Caco-2 (cell line): ENCODE results near the gene PEX5. TPM values are rescaled to one million over a fixed set of nuclear protein-coding genes. Genes with fewer than 3 reads are reported as not detected.

Source experiments
- BruUV-seq: library from RNA; stranded (reverse); fragments of 400-500 nt; replicated peaks from 2 replicates; lab custom pipeline; 2021; lab: Mats Ljungman, UMichigan
- CTCF ChIA-PET: fragments of 300-600 bp; sonication (Branson Sonifier 250); formaldehyde crosslinking; loops from one replicate; lab custom pipeline; 2022; ENCODE audit warnings: antibody characterized with exemption; lab: Charles Lee
- POLR2A ChIA-PET: fragments of 300-600 bp; sonication (Branson Sonifier 250); formaldehyde crosslinking; loops from one replicate; lab custom pipeline; 2022; ENCODE audit warnings: antibody characterized with exemption; lab: Charles Lee
- DNase-seq, 2 experiments: peaks; one replicate each; pipeline versions ENCODE4 v3.0.0 to v3.0.0-alpha.2; 2020 to 2022
- H3K27me3 ChIP-seq: replicated peaks from 2 replicates; pipeline ENCODE4 v1.6.0; 2011; ENCODE audit warnings: low read length; ENCODE audit not compliant: control insufficient read depth, insufficient read depth
- H3K36me3 ChIP-seq: 2 replicates; pipeline ENCODE4 v1.5.1; 2011; ENCODE audit warnings: low read length; ENCODE audit not compliant: control insufficient read depth, insufficient read depth
- H3K4me1 ChIP-seq: fragments of 250-450 bp; sonication (Bioruptor Pico); 2 replicates; pipeline ENCODE4 v1.5.1; 2020; ENCODE audit warnings: mild to moderate bottlenecking
- H3K4me3 ChIP-seq: 2 replicates; pipeline ENCODE4 v1.5.1; 2011; ENCODE audit warnings: low read depth, mild to moderate bottlenecking, control low read depth, low read length
- H3K9me3 ChIP-seq: fragments of 250-450 bp; sonication (Bioruptor Pico); 2 replicates; pipeline ENCODE4 v1.5.1; 2020; ENCODE audit warnings: mild to moderate bottlenecking, moderate library complexity
- H3K27ac Mint-ChIP-seq: one replicate; pipeline ENCODE4 v1.8.0; 2022; ENCODE audit warnings: mixed read lengths; ENCODE audit not compliant: unreplicated experiment
- H3K27me3 Mint-ChIP-seq: one replicate; pipeline ENCODE4 v1.8.0; 2022; ENCODE audit warnings: mixed read lengths; ENCODE audit not compliant: insufficient read depth, unreplicated experiment
- H3K36me3 Mint-ChIP-seq: one replicate; pipeline ENCODE4 v1.8.0; 2022; ENCODE audit warnings: mild to moderate bottlenecking, mixed read lengths; ENCODE audit not compliant: insufficient read depth, unreplicated experiment
- H3K4me1 Mint-ChIP-seq: one replicate; pipeline ENCODE4 v1.8.0; 2022; ENCODE audit warnings: low read depth, mixed read lengths; ENCODE audit not compliant: unreplicated experiment
- H3K4me3 Mint-ChIP-seq: one replicate; pipeline ENCODE4 v1.8.0; 2022; ENCODE audit warnings: mild to moderate bottlenecking, moderate library complexity, mixed read lengths; ENCODE audit not compliant: unreplicated experiment
- H3K9me3 Mint-ChIP-seq: one replicate; pipeline ENCODE4 v1.8.0; 2022; ENCODE audit warnings: mixed read lengths; ENCODE audit not compliant: unreplicated experiment
- CTCF ChIP-seq, 2 experiments: fragments of 200-600 bp in 1 of 2; IDR thresholded peaks; 1 replicate in 1 of 2; 2 replicates in 1 of 2; pipeline versions ENCODE4 v1.5.1 to v1.8.0; 2011 to 2022; ENCODE audit warnings: antibody characterized with exemption in 1 of 2, control low read depth in 1 of 2, inconsistent platforms in 1 of 2, low read depth in 1 of 2, low read length in 1 of 2, mild to moderate bottlenecking in 1 of 2, moderate library complexity in 1 of 2; ENCODE audit not compliant: insufficient read depth in 1 of 2, severe bottlenecking in 1 of 2, unreplicated experiment in 1 of 2
- intact Hi-C: fragments of 100-400 bp; cut with micrococcal nuclease; formaldehyde crosslinking; loops from one replicate; pipeline ENCODE4 v1.10.0; 2022; ENCODE audit not compliant: unreplicated experiment
- total RNA-seq: library from RNA; stranded (reverse); gene quantifications from 2 replicates; pipeline ENCODE4 v1.2.3, GENCODE V29; 2022

The PEX5 gene
- total RNA-seq, 1 experiment from 2014 or later: 74.5 TPM

- intact Hi-C loops: no loop called here
- Mint-ChIP-seq H3K9me3 (no peaks in the 10 kb centered on the region), H3K27me3 (peaks cover 13% of the 10 kb centered on the region), H3K36me3 (no peaks in the 10 kb centered on the region), H3K4me3 (no peak overlapping the region), H3K27ac (no peak overlapping the region), H3K4me1 (no peaks in the 10 kb centered on the region)
- Histone ChIP-seq H3K9me3 (no peaks in the 10 kb centered on the region; the same call in 1 of the 2 replicates), H3K4me3 (no peak overlapping the region), H3K36me3 (no peaks in the 10 kb centered on the region), H3K4me1 (no peaks in the 10 kb centered on the region), H3K27me3 (no peaks in the 10 kb centered on the region)
- ChIA-PET CTCF (no interaction called here), POLR2A (no interaction called here)
- no peak for TF ChIP-seq CTCF (IDR thresholded peaks at IDR 0.05; ENCODE audit: insufficient read depth in 1 of 2, low read depth in 1 of 2, low read length in 1 of 2, severe bottlenecking in 1 of 2, unreplicated experiment in 1 of 2)
- BruUV-seq: no TSS peak
- no peak for DNase-seq
These were observed 69.6 kb downstream of the PEX5 start for GRCh38 chr12:7259060-7259459.

Other genes with a start within 250 kb of the PEX5 start
- gene RNU7-1, start 245.9 kb upstream of the PEX5 start, total RNA-seq: not detected in 2 replicates
- gene C12orf57, start 245.7 kb upstream of the PEX5 start, total RNA-seq: 111 TPM in 2 replicates
- 43.9 and 54.8 TPM in 2 replicates for gene PTPN6, start 238.3 kb upstream of the PEX5 start, total RNA-seq
- 411 and 479 TPM in 2 replicates for gene PHB2, start 219.0 kb upstream of the PEX5 start, total RNA-seq
- gene EMG1, start 218.8 kb upstream of the PEX5 start, total RNA-seq: 149 and 161 TPM in 2 replicates
- 142 and 155 TPM in 2 replicates for gene LPCAT3, start 171.2 kb upstream of the PEX5 start, total RNA-seq
- gene C1S, start 129.0 kb upstream of the PEX5 start, total RNA-seq: 5.3 and 6.1 TPM in 2 replicates
- gene C1R, start 97.2 kb upstream of the PEX5 start, total RNA-seq: 3.9 and 4.2 TPM in 2 replicates
- 38.7 and 40.2 TPM in 2 replicates for gene C1RL, start 80.5 kb upstream of the PEX5 start, total RNA-seq
- gene RBP5, start 60.8 kb upstream of the PEX5 start, total RNA-seq: 0.86 and 1.8 TPM in 2 replicates
- 40.2 and 44.3 TPM in 2 replicates for gene CLSTN3, start 59.3 kb upstream of the PEX5 start, total RNA-seq
- not detected in 2 replicates for gene ACSM4, start 114.4 kb downstream of the PEX5 start, total RNA-seq